Measurements from ENCODE around the gene KCNK7.
"Not testable (repeated sequence)": the region's sequence is repeated elsewhere in the genome, so short reads cannot be mapped to it uniquely, and the experiment has no call there.

The KCNK7 gene

GRCh38 chr11:65595543-65596281 is at the start of gene KCNK7:
KCNK7 (minus strand) TSS chr11:65595800; CDS start chr11:65595772, 28 bp downstream.
- no peak for DNase-seq

- no peak for DNase-seq
Observed at GRCh38 chr11:65644837-65645236, 49.2 kb upstream of the KCNK7 start.

- no peak for DNase-seq
Observed at GRCh38 chr11:65643971-65644370, 48.4 kb upstream of the KCNK7 start.

- DNase-seq = no peak
Observed at GRCh38 chr11:65642014-65642671, 46.5 kb upstream of the KCNK7 start.

GRCh38 chr11:65641297-65642013 is 45.9 kb upstream of the KCNK7 start:
- no peak for DNase-seq

GRCh38 chr11:65640483-65641296 is 45.1 kb upstream of the KCNK7 start:
- no peak for DNase-seq

GRCh38 chr11:65639623-65640482 is 44.3 kb upstream of the KCNK7 start:
- no peak for DNase-seq

- DNase-seq = not testable (repeated sequence)
Observed at GRCh38 chr11:65639228-65639597, 43.6 kb upstream of the KCNK7 start.

- DNase-seq = no peak
Observed at GRCh38 chr11:65637794-65638419, 42.3 kb upstream of the KCNK7 start, which contains the start of gene SIPA1. SIPA1 (plus strand) TSS chr11:65638101; CDS start chr11:65640922, 2,821 bp downstream.

GRCh38 chr11:65637032-65637557 is 41.5 kb upstream of the KCNK7 start:
- DNase-seq = no peak

GRCh38 chr11:65636108-65637031 is 40.8 kb upstream of the KCNK7 start:
- no peak for DNase-seq

- no peak for DNase-seq
Observed at GRCh38 chr11:65634905-65635731, 39.5 kb upstream of the KCNK7 start.

- DNase-seq = no peak
Observed at GRCh38 chr11:65634440-65634839, 38.8 kb upstream of the KCNK7 start.

- DNase-seq = no peak
Observed at GRCh38 chr11:65634109-65634436, 38.5 kb upstream of the KCNK7 start.

GRCh38 chr11:65633390-65634108 is 37.9 kb upstream of the KCNK7 start:
- no peak for DNase-seq

- DNase-seq = no peak
Observed at GRCh38 chr11:65630215-65630614, 34.6 kb upstream of the KCNK7 start.

- no peak for DNase-seq
Observed at GRCh38 chr11:65629579-65629978, 34.0 kb upstream of the KCNK7 start.

- no peak for DNase-seq
Observed at GRCh38 chr11:65627202-65627601, 31.6 kb upstream of the KCNK7 start.

Measured in NCI-H524 treated with DMSO at 0.1 percent for 48 hours (cell line).